Uterus (tissue), 4 donors: ENCODE measurements around the gene AP4E1. TPM values are rescaled to one million over a fixed set of nuclear protein-coding genes. Genes with fewer than 3 reads are reported as not detected.

Source experiments
- DNase-seq, 2 donors: peaks; one replicate each; pipeline ENCODE4 v3.0.0-alpha.2; 2019 to 2020
- H3K27ac ChIP-seq, 2 donors: fragments of 200-600 bp; sonication (generic); 1 replicate in 1 of 2; 2 replicates in 1 of 2; pipeline ENCODE4 v1.5.1; 2016 to 2018
- H3K27me3 ChIP-seq, 2 donors: fragments of 200-600 bp; sonication (generic); one replicate each; pipeline ENCODE4 v1.5.1; 2018 to 2019; ENCODE audit warnings: control low read depth in 1 of 2
- H3K36me3 ChIP-seq, 2 donors: fragments of 200-600 bp; sonication (generic); one replicate each; pipeline ENCODE4 v1.5.1; 2019; ENCODE audit warnings: control low read depth in 1 of 2
- H3K4me1 ChIP-seq, 2 donors: fragments of 200-600 bp; sonication (generic); one replicate each; pipeline ENCODE4 v1.5.1; 2018 to 2019; ENCODE audit warnings: control low read depth in 1 of 2
- H3K4me3 ChIP-seq, 2 donors: fragments of 200-600 bp; sonication (generic); 1 replicate in 1 of 2; 2 replicates in 1 of 2; pipeline ENCODE4 v1.5.1; 2018 to 2019; ENCODE audit warnings: mild to moderate bottlenecking in 1 of 2
- H3K9me3 ChIP-seq, 2 donors: fragments of 200-600 bp; sonication (generic); one replicate each; pipeline ENCODE4 v1.5.1; 2019; ENCODE audit warnings: control low read depth in 1 of 2
- CTCF ChIP-seq, 4 experiments: fragments of 200-600 bp in 2 of 4; fragments of 450-650 bp in 2 of 4; sonication (generic) in 2 of 4; IDR thresholded peaks; one replicate each; pipeline ENCODE4 v1.5.1; 2016 to 2019; ENCODE audit warnings: antibody characterized with exemption in 4 of 4, mild to moderate bottlenecking in 2 of 4, moderate library complexity in 1 of 4
- POLR2A ChIP-seq, 2 donors: fragments of 450-650 bp; IDR thresholded peaks; one replicate each; pipeline ENCODE4 v1.6.1; 2016; ENCODE audit warnings: antibody characterized with exemption in 2 of 2, mild to moderate bottlenecking in 1 of 2, moderate library complexity in 1 of 2
- intact Hi-C: fragments of 100-400 bp; cut with DNase I; formaldehyde crosslinking; loops from one replicate; pipeline ENCODE4 v1.15.1; 2023; ENCODE audit warnings: low total_unique reads
- total RNA-seq, 4 donors: library from RNA; depleted of rRNA in 3 of 4; stranded (reverse); fragments of >200 nt in 3 of 4; gene quantifications; one replicate each; pipeline versions ENCODE4 v1.1.0 to v1.2.4, GENCODE V29; 2014 to 2023
- donor health status: DM: yes; HTN: yes; CAD: no.

AP4E1 gene
- total RNA-seq, 4 donors from 2014 or later: 4.1 to 20.5 (median 12.3) TPM

GRCh38 chr15:50883903-50884302, 24.6 kb upstream of the AP4E1 start:
- no peak overlapping the region for H3K4me3 ChIP-seq
- TF ChIP-seq POLR2A (IDR thresholded peaks at IDR 0.05) (no peak), CTCF (IDR thresholded peaks at IDR 0.05) (no peak)
- no peaks in the 10 kb centered on the region for H3K27me3 ChIP-seq
- H3K4me1 ChIP-seq: no peaks in the 10 kb centered on the region
- H3K36me3 ChIP-seq: no peaks in the 10 kb centered on the region
- intact Hi-C loops: loop anchor here (10.0 kb wide), 1 partner anchor 199 kb away; the partner anchor contains the start of gene TRPM7
- no peak overlapping the region for H3K27ac ChIP-seq
- H3K9me3 ChIP-seq: no peaks in the 10 kb centered on the region
- no peak for DNase-seq

GRCh38 chr15:50884540-50884939, 23.9 kb upstream of the AP4E1 start:
- no peak for DNase-seq
- peak overlapping the region; percentile 71 to 73 for H3K27ac ChIP-seq
- no peaks in the 10 kb centered on the region for H3K9me3 ChIP-seq
- no peaks in the 10 kb centered on the region for H3K4me1 ChIP-seq
- intact Hi-C loops: loop anchor here (10.0 kb wide), 1 partner anchor 200 kb away; the partner anchor contains the start of gene TRPM7
- H3K36me3 ChIP-seq: no peaks in the 10 kb centered on the region
- no peaks in the 10 kb centered on the region for H3K27me3 ChIP-seq
- no peak for TF ChIP-seq POLR2A (IDR thresholded peaks at IDR 0.05)
- TF ChIP-seq CTCF (IDR thresholded peaks at IDR 0.05): no peak
- H3K4me3 ChIP-seq: no peak overlapping the region

GRCh38 chr15:50886139-50886467, 22.4 kb upstream of the AP4E1 start:
- no peak for TF ChIP-seq CTCF (IDR thresholded peaks at IDR 0.05)
- no peak for TF ChIP-seq POLR2A (IDR thresholded peaks at IDR 0.05)
- Histone ChIP-seq H3K4me3 (no peak overlapping the region), H3K9me3 (peaks cover 0 to under 1% of the 10 kb centered on the region in 2 donors), H3K36me3 (no peaks in the 10 kb centered on the region), H3K27me3 (no peaks in the 10 kb centered on the region), H3K27ac (peak overlapping the region; percentile 71 to 73), H3K4me1 (no peaks in the 10 kb centered on the region)
- DNase-seq: no peak
- intact Hi-C loops: loop anchor here (10.0 kb wide), 1 partner anchor 201 kb away; the partner anchor contains the start of gene TRPM7

- Histone ChIP-seq H3K4me1 (no peaks in the 10 kb centered on the region), H3K4me3 (no peak overlapping the region), H3K36me3 (no peaks in the 10 kb centered on the region), H3K27ac (no peak overlapping the region), H3K27me3 (no peaks in the 10 kb centered on the region), H3K9me3 (peaks cover 0 to 4% of the 10 kb centered on the region in 2 donors)
- DNase-seq: no peak
- intact Hi-C loops: loop anchor here (10.0 kb wide), 1 partner anchor 202 kb away; the partner anchor contains the start of gene TRPM7
- TF ChIP-seq CTCF (IDR thresholded peaks at IDR 0.05) (no peak), POLR2A (IDR thresholded peaks at IDR 0.05) (no peak)
These were observed 21.7 kb upstream of the AP4E1 start for GRCh38 chr15:50886611-50887345.

- Histone ChIP-seq H3K27me3 (no peaks in the 10 kb centered on the region), H3K4me1 (no peaks in the 10 kb centered on the region), H3K27ac (no peak overlapping the region), H3K36me3 (no peaks in the 10 kb centered on the region), H3K4me3 (no peak overlapping the region), H3K9me3 (peaks cover 0 to 4% of the 10 kb centered on the region in 2 donors)
- intact Hi-C loops: loop anchor here (10.0 kb wide), 1 partner anchor 203 kb away; the partner anchor contains the start of gene TRPM7
- no peak for DNase-seq
- TF ChIP-seq CTCF (IDR thresholded peaks at IDR 0.05): no peak
- TF ChIP-seq POLR2A (IDR thresholded peaks at IDR 0.05): no peak
These were observed 20.4 kb upstream of the AP4E1 start for GRCh38 chr15:50888054-50888453.
